ENCODE results near the gene CCNA1.

The CCNA1 gene

GRCh38 chr13:36454987-36455386 is 22.7 kb downstream of the CCNA1 start:
- DNase-seq, result no peak

DNA sequence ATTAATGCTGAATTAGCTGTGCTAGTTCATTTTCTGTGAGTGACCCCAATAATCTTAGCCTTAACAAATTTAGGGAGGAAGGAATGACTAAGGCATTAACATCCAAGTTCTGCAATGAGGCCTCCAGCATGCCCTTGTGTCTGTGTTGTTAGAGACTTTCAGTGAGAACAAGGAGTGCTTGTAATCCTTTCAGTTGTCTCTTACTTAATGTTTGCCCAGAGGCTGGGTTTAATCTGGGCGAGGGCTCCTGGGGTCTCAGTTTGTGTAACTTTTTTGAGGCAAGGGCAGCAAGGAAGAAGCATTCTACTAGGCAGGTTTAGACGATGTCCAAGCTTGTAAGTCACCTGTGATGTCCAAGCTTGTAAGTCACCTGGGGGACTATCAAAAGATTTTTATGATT is 24.3 kb downstream of the CCNA1 start:
- no peak for DNase-seq

GRCh38 chr13:36461506-36461905 is 29.2 kb downstream of the CCNA1 start:
- no peak for DNase-seq

- DNase-seq, result no peak
These were observed 43.2 kb downstream of the CCNA1 start for GRCh38 chr13:36475468-36475867.

DNA sequence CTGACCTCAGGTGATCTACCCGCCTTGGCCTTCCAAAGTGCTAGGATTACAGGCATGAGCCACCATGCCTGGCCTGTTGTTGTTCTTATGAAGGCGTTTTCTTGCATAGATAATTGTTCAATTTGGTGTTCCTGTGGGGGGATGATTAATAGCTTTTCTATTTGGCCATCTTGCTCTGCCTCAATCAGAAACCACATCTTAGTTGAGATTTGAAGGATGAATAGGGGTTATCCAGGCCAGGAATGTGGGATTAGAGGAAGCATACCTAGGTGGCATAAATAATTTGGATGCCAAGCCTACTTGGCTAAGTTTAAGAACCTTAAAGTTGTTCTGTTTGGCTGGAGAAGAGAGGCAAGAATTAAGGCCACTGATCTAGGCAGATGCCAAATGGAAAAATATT is 44.4 kb downstream of the CCNA1 start:
- DNase-seq, result no peak

DNA sequence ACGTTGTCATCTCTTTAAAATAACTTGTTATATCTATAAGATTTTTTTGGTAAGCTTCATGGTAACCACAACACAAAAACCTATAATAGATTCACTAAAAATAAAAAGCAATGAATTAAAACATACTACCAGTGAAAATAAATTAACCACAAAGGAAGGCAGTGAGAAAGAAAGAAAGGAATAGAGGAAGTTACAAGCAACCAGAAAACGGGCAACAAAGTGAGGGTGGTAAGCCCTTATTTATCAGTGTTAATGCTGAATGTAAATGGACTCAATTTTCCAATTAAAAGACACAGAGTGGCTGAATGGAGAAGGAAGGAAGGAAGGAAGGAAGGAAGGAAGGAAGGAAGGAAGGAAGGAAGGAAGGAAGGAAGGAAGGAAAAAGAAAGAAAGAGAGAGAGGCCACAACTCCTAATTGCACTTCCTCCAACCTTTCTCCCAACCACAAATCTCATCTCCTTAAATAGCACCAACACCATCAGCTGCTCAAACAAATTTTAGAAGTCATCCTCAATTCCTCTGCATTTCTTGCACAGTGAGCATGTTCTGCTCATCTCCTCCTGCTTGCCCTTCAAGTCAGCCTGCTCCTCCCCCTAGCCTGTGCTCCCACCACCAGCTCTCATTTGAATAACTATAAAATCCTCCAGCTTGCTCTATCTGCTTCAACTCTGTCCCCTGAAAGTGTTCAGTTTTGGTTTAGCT is 48.6 kb downstream of the CCNA1 start:
- no peak for DNase-seq

DNA sequence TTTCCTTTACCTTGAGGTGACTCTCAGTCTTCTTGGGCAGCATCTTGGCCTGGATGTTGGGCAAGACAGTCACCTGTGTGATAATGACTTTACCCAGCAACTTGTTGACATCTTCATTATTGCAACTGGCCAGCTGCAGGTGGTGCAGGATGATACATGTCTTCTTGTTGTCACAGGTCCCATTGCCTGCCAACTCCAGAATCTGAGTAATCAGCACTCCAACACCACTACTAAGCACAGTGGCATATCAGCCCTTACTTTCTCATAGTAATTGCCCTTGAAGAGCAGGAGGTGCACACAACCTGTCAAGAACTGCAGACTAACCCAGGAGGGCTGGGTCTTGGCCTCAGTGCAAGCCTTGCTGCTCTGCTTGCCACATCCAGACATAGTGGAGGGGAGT is 57.8 kb downstream of the CCNA1 start:
- no peak for DNase-seq
